Measurements from ENCODE around the gene SURF6.
"Not testable (repeated sequence)": the region's sequence is repeated elsewhere in the genome, so short reads cannot be mapped to it uniquely, and the experiment has no call there.

Gene SURF6

DNA sequence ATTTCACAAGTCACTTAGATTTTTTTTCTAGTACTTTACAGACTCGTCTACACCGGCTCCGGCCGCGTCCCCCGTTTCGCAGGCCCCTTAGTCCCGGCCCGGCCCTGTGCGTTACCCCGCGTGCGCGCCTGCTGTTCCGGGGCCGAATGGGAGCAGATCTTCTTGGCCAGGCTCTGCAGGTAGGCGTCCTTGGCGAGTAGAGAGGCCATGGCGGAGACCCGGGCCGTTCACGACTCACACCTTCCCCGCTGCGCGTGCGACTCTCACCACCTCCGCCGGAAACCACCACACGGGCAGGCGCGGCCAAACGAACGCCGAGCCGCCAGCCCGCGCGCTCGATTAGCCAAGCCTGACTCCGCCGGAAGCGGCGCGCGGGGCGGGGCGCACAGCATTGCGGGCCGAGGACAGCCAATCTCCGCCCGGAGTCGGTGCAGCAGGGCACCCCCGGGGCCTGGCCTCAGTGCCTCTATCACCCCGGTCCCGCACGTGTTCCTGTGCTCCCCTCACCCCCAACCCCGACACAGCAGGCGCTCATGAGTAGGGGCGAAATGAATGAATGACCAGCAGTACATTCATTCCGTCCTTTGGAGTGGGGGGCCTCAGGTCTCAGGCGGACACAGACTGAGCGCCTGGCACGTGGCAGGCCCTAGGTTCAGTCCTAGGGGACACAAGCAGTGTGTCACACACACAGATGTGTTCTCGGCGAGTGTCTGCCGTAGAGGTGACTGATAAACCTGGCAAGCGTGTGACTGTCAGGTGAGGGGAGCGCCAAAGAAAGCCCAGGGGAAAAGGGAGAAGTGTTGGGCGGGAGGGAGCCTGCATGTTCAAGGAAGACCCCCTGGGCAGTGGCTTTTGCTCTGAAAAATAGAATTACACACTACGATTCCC, at the start of gene SURF6:
TSS of gene SURF6 (minus strand) at position 265 of the 888 bp plus-strand sequence. CDS start at position 209, 56 bp downstream.
- in situ Hi-C loops (cut with MboI; ENCODE audit: low sequenced_read_pairs), result no loop called here

DNA sequence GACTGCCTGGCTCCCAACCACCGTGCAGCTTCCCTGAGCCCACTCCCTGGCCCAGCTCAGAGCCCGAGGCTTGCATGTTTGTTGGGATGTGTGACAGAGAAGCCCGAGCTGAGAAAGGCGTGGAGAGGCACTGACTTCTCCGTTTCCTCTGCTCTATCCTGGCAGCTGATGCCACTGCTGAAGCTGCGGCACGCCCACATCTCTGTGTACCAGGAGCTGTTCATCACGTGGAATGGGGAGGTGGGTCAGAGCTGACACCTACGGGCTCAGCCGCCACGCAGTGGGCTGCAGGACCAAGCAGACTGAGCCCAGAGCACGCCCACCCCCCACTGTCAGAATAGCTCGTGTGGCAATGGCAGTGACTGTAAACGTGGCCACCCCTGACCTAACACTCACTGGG, 49.5 kb upstream of the SURF6 start:
- in situ Hi-C loops (cut with MboI; ENCODE audit: low sequenced_read_pairs), result no loop called here

DNA sequence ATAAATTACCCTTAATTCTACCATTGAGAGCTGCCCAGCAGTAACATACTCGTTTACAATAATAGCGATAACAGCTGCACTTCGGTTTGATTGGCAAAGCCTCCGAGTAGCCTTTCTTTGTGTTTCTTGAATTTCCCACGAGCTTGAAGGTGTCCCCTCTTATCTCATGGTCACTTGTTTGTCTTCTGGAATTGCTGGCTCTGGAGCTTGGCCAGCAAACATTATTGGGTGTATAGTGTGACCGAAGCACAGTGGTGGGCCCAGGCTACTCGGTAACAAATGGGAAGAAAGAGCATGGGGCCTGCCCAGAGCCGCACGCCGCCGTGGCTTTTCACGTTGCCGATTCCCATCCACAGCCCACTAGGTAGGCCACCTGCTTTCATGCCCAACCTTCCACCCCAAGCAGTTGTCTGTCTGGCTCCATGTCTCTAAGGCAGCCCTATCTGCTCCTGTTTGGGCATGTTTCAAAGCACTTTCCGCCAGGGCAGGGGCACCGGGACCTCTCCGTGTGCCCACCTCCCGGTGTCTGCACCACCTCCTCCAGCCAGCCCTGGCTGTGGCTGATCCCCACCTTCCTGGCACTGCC, 48.8 kb upstream of the SURF6 start:
- in situ Hi-C loops (cut with MboI; ENCODE audit: low sequenced_read_pairs), result no loop called here

- in situ Hi-C loops (cut with MboI; ENCODE audit: low sequenced_read_pairs), result no loop called here
These were observed 47.5 kb upstream of the SURF6 start for GRCh38 chr9:133383438-133383837.

DNA sequence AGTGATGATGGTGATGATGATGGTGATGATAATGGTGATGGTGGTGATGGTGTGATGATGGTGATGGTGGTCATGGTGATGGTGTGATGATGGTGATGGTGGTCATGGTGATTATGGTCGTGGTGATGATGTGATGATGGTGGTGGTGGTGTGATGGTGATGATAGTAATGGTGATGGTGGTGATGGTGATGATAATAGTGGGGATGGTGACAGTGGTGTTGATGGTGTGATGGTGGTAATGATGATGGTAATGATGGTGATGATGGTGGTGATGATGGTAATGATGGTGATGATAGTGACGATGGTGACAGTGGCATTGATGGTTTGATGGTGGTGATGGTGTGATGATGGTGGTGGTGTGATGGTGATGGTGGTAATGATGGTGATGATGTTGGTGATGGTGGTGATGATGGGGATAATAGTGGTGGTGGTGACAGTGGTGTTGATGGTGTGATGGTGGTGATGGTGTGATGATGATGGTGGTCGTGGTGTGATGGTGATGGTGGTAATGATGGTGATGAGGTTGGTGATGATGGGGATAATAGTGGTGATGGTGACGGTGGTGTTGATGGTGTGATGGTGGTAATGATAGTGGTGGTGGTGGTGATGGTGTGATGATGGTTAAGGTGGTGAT, 46.6 kb upstream of the SURF6 start:
- in situ Hi-C loops (cut with MboI; ENCODE audit: low sequenced_read_pairs), result no loop called here

GRCh38 chr9:133380734-133381133, 44.7 kb upstream of the SURF6 start:
- in situ Hi-C loops (cut with MboI; ENCODE audit: low sequenced_read_pairs), result no loop called here

- in situ Hi-C loops (cut with MboI; ENCODE audit: low sequenced_read_pairs), result no loop called here
These were observed 43.4 kb upstream of the SURF6 start for GRCh38 chr9:133379153-133380086.

- in situ Hi-C loops (cut with MboI; ENCODE audit: low sequenced_read_pairs), result no loop called here
These were observed 42.5 kb upstream of the SURF6 start for GRCh38 chr9:133378408-133378962.

DNA sequence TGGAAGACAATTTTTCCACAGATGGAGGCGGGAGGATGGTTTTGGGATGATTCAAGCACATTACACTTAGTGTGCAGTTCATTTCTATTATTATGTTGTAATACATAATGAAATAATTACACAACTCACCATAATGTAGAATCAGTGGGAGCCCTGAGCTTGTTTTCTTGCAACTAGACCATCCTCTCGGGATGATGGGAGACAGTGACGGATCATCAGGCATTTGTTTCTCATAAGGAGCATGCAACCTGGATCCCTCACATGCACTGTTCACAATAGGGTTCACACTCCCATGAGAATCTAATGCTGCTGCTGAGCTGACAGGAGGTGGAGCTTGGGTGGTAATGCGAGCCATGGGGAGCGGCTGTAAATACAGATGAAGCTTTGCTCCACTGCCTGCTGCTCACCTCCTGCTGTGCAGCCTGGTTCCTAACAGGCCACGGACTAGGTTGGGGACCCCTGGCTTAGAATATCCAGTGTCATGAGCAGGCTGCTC, 41.8 kb upstream of the SURF6 start:
- in situ Hi-C loops (cut with MboI; ENCODE audit: low sequenced_read_pairs), result no loop called here

DNA sequence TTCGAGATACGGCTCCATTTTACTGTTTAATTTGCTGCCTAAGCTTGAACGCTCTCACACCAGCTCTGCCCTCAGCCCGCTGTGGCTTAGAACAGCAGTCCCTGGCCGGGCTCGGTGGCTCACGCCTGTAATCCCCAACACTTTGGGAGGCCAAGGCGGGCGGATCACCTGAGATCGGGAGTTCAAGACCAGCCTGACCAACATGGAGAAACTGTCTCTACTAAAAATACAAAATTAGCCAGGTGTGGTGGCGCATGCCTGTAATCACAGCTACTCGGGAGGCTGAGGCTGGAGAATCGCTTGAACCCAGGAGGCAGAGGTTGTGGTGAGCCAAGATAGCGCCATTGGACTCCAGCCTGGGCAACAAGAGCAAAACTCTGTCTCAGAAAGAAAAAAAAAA, 41.3 kb upstream of the SURF6 start:
- in situ Hi-C loops (cut with MboI; ENCODE audit: low sequenced_read_pairs), result not testable (repeated sequence)

- in situ Hi-C loops (cut with MboI; ENCODE audit: low sequenced_read_pairs), result no loop called here
These were observed 40.0 kb upstream of the SURF6 start, which contains the start of the genes STKLD1 and SURF4 for GRCh38 chr9:133375724-133376654. TSS of gene STKLD1 (plus strand) at chr9:133376366. CDS start at chr9:133376474, 108 bp downstream. TSS of gene SURF4 (minus strand) at chr9:133376060. CDS start at chr9:133375969, 91 bp downstream.

GRCh38 chr9:133375116-133375723, 39.2 kb upstream of the SURF6 start:
- in situ Hi-C loops (cut with MboI; ENCODE audit: low sequenced_read_pairs), result no loop called here

GRCh38 chr9:133374612-133375115, 38.7 kb upstream of the SURF6 start:
- in situ Hi-C loops (cut with MboI; ENCODE audit: low sequenced_read_pairs), result no loop called here

DNA sequence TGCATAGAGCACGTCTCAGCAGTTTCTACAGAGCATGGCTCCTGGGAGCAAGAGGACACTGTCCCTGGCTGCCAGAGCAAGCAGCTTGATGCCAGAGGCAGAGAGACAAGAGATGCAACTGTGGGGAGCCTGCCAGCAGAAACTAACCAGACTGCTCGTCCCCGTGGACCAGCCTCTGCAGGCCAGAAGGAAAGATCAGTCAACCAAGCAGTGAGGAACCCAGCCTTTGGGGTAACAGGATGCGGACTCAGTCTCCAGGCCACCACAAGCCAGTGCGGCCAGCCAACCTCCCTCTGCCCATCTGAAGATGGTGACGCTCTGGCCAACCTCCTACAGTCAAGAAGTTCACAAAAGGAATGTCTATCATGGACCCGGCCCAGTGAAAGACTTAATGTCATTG, 36.2 kb upstream of the SURF6 start:
- in situ Hi-C loops (cut with MboI; ENCODE audit: low sequenced_read_pairs), result no loop called here

DNA sequence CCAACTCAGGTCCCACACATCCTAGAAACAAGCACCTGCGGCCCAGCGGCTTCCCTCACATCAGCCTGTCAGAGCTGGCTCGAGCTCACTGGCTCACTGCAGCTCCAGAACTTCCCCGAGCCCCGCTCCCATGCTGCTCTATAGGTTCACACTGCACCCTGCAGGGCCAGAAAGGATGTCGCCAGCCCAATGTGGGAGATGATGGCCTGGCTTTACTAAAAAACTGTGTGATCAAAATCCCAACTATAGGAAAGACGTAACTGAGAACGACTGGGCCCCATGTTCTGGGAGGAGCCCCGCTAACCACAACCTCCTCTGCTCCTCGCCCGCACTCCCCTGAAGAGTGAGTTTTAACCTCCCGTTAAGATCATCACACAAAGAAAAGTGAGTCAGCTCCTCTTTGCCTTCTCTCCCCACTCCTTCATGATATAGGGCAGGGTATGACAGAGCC, 35.3 kb upstream of the SURF6 start:
- in situ Hi-C loops (cut with MboI; ENCODE audit: low sequenced_read_pairs), result no loop called here

DNA sequence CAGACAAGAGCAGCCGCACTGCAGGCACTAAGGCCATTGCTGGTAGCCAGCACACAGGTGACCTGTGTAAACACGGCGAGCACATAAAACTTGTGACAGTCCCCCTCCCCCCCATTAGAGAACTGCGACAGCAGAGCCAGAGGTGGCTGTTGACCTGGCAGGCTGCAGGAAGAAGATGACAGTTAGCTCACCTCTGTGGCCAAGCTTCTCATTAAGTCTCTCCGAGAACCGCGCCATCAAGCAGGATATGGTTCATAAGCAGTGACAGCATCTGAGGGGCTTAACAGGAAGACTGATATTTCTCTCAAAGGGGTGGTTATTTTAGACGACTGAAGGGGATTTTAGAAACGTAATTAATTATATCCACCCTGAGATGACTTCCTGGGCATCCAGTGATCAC, 34.7 kb upstream of the SURF6 start:
- in situ Hi-C loops (cut with MboI; ENCODE audit: low sequenced_read_pairs), result no loop called here

GRCh38 chr9:133369933-133370332, 33.9 kb upstream of the SURF6 start:
- in situ Hi-C loops (cut with MboI; ENCODE audit: low sequenced_read_pairs), result no loop called here

DNA sequence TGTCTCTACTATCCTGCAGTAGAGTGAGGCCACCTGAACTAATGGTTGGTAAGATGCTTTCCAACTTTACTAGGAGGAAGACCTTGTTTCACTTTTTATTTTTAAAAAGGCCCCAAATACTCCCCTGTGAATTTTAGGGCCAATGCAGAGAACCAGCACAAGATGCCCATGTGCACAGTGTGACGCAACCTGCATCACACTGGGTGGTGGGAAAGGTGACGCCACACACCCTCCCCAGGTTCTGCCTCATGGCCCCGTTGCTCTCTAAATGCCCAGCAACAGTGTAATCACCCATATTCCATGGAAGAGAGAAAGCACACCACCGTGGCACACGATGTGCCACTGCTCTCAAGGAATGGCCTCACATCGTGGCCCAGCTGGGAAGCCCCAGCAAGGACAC, 33.4 kb upstream of the SURF6 start:
- in situ Hi-C loops (cut with MboI; ENCODE audit: low sequenced_read_pairs), result no loop called here
